GM21526 (cell line): Measurements from ENCODE around the gene SPAG6.

Experiments used
- ATAC-seq: cut with Tn5 transposase; IDR thresholded peaks from one replicate; pipeline ENCODE4 v1.9.1; 2021; ENCODE audit warnings: moderate library complexity; ENCODE audit not compliant: unreplicated experiment, low FRiP score

SPAG6 gene

DNA sequence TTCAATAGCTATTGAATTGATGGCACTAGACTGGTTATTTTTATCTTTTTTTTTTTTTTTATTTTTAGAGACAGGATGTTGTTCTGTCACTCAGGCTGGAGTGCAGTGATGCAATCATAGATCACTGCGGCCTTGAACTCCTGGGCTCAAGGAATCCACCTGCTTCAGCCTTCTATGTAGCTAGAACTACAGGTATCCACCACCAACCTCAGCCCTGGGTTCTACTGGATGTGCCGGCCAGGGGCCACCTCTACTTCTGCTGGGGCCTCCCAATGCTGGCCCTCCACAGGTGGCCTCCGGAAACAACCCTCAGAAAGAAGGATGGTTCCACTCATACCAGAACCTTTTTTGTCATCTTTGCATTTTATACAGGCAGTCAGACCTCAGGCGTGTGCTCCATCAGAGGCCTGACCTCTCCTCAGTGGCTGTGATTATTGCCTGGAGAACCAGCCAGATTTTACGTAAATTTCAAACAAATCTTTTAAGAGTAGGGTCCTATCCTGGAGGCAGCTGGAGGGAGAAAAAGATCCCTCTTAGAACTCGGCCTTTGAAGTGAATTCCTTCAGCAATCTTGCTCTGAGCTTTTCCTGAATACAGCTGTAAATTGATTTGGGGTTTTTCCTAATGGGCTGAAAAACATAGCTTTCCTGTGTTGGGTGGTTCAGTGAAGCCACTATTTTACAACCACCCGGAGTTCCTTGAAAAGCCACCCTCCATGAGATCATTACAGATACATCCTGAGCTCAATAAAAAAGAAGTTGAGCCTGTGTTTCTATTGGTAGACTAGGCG lies 110.0 kb downstream of the SPAG6 start:
- no peak for ATAC-seq

GRCh38 chr10:22456486-22456885 lies 111.2 kb downstream of the SPAG6 start:
- no peak for ATAC-seq

GRCh38 chr10:22458272-22459038 lies 113.2 kb downstream of the SPAG6 start:
- ATAC-seq = no peak

DNA sequence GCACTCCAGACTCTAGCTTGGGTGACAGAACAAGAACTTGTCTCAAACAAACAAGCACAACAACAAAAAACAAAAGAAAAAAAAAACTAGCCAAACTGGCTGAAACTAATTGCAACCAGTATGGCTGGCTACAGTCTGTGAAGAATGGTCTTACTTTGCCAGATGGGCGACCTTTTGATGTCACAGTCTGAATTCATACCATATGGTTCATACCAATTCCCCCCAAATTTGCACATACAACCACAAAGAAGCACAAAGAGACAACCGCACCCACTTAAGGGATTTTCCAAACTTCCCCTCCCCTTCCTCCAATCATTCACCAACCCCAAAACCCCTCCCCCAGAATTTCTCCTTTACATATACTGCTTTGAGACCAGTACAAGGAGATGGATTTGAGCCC lies 114.2 kb downstream of the SPAG6 start:
- no peak for ATAC-seq

DNA sequence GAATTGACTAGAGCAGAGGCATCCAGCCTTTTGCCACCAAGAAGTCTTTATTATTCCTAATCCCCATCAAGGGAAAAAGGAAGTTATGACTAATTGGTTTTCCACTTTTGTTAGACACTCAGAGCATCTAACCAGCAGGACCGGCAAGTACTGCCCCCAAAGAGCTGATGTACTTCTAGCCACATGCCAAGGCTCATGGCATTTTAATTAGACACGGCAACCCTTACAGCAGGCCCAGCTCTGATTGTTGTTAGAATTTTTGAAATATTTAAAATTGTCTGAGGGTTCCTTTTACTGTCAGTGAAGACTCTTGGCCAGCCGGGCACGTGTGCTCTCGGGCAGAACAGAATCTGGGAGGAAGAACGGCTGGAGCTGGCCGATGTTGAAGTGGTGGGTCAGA lies 114.8 kb downstream of the SPAG6 start:
- ATAC-seq = no peak

GRCh38 chr10:22460531-22461403 lies 115.5 kb downstream of the SPAG6 start:
- no peak for ATAC-seq

GRCh38 chr10:22461891-22462290 lies 116.6 kb downstream of the SPAG6 start:
- ATAC-seq = no peak

- no peak for ATAC-seq
Measured at GRCh38 chr10:22463255-22463654, 118.0 kb downstream of the SPAG6 start.

- no peak for ATAC-seq
Measured at GRCh38 chr10:22464966-22465629, 119.8 kb downstream of the SPAG6 start.

- no peak for ATAC-seq
Measured at GRCh38 chr10:22466763-22467334, 121.6 kb downstream of the SPAG6 start.
